Measurements from ENCODE around the gene RPS6KA2.
A peak's percentile ranks its signal among the peaks of the same experiment; 100 is the strongest.
"Not testable (repeated sequence)": the region's sequence is repeated elsewhere in the genome, so short reads cannot be mapped to it uniquely, and the experiment has no call there.

- TF ChIP-seq CTCF (conservative IDR thresholded peaks at IDR 0.05): peak; percentile 82
- not testable (repeated sequence) for TF ChIP-seq ZFX (IDR thresholded peaks at IDR 0.05)
These were observed 226.3 kb downstream of the RPS6KA2 start for GRCh38 chr6:166400649-166401250.

Measured in C4-2B (cell line).